GM12891 (cell line): ENCODE measurements around the gene PDGFC.

Experiments
- DNase-seq: peaks from one replicate; pipeline ENCODE4 v3.0.0; 2011; ENCODE audit warnings: low spot score; ENCODE audit not compliant: insufficient read length
- FAIRE-seq: peaks from 2 replicates; lab custom pipeline; 2011; peaks lifted over from hg19 to GRCh38; lab: Jason Lieb, UNC
- PAX5 ChIP-seq: IDR thresholded peaks from 2 replicates; pipeline ENCODE4 v1.6.1; 2011; ENCODE audit warnings: low read length, moderate library complexity, mild to moderate bottlenecking; ENCODE audit not compliant: insufficient read depth, severe bottlenecking
- POLR2A ChIP-seq: IDR thresholded peaks from 2 replicates; pipeline ENCODE4 v1.6.1; 2011; ENCODE audit warnings: low read depth, low read length, control low read depth
- POLR2AphosphoS5 ChIP-seq: IDR thresholded peaks from 2 replicates; pipeline ENCODE4 v1.6.1; 2011; ENCODE audit warnings: low read depth, low read length, control low read depth
- POU2F2 ChIP-seq: IDR thresholded peaks from 2 replicates; pipeline ENCODE4 v1.6.1; 2011; ENCODE audit warnings: low read depth, mild to moderate bottlenecking, control low read depth, low read length, moderate library complexity
- SPI1 ChIP-seq: IDR thresholded peaks from 2 replicates; pipeline ENCODE4 v1.6.1; 2011; ENCODE audit warnings: low read depth, low read length, control low read depth
- TAF1 ChIP-seq: IDR thresholded peaks from 2 replicates; pipeline ENCODE4 v1.6.1; 2011; ENCODE audit warnings: low read depth, low read length, control low read depth

The PDGFC gene

GRCh38 chr4:157004279-157005161, 32.9 kb upstream of the PDGFC start:
- no peak for TF ChIP-seq PAX5
- FAIRE-seq (no peak), DNase-seq (no peak)

- TF ChIP-seq SPI1 (no peak), POLR2A (no peak), POLR2AphosphoS5 (no peak), POU2F2 (no peak), PAX5 (no peak), TAF1 (no peak)
- DNase-seq (no peak), FAIRE-seq (no peak)
These were observed 27.5 kb upstream of the PDGFC start for GRCh38 chr4:156999175-156999517.

- TF ChIP-seq SPI1 (no peak), POLR2AphosphoS5 (no peak), POLR2A (no peak), PAX5 (no peak), POU2F2 (no peak), TAF1 (no peak)
- no peak for FAIRE-seq
- no peak for DNase-seq
These were observed 27.0 kb upstream of the PDGFC start for GRCh38 chr4:156998500-156999174.

GRCh38 chr4:156992943-156993342, 21.3 kb upstream of the PDGFC start:
- DNase-seq, result no peak
- no peak for TF ChIP-seq TAF1
- no peak for TF ChIP-seq POU2F2
- no peak for FAIRE-seq

- DNase-seq (no peak), FAIRE-seq (no peak)
- TF ChIP-seq POU2F2 (no peak), PAX5 (no peak), SPI1 (no peak), TAF1 (no peak), POLR2A (no peak), POLR2AphosphoS5 (no peak)
These were observed 19.6 kb upstream of the PDGFC start for GRCh38 chr4:156991161-156991560.

- FAIRE-seq (no peak), DNase-seq (no peak)
These were observed 11.8 kb upstream of the PDGFC start for GRCh38 chr4:156983366-156983765.

GRCh38 chr4:156981262-156981769, 9.7 kb upstream of the PDGFC start:
- TF ChIP-seq TAF1 (no peak), POLR2A (no peak), PAX5 (no peak), POU2F2 (no peak), POLR2AphosphoS5 (no peak), SPI1 (no peak)
- FAIRE-seq, result no peak
- no peak for DNase-seq

More at GRCh38 chr4:156983366-156983765, 11.8 kb upstream of the PDGFC start:
- no peak for TF ChIP-seq TAF1
- no peak for TF ChIP-seq POLR2A
- TF ChIP-seq POLR2AphosphoS5, result no peak
- TF ChIP-seq PAX5, result no peak
- TF ChIP-seq SPI1, result no peak
- no peak for TF ChIP-seq POU2F2

GRCh38 chr4:156977435-156978160, 6.0 kb upstream of the PDGFC start:
- no peak for FAIRE-seq
- DNase-seq, result no peak
- no peak for TF ChIP-seq POU2F2
- no peak for TF ChIP-seq POLR2AphosphoS5
- no peak for TF ChIP-seq POLR2A
- TF ChIP-seq PAX5, result no peak
- TF ChIP-seq SPI1, result no peak

- TF ChIP-seq PAX5 (no peak), POLR2A (no peak), POLR2AphosphoS5 (no peak), POU2F2 (no peak), TAF1 (no peak), SPI1 (no peak)
- no peak for FAIRE-seq
- no peak for DNase-seq
These were observed 4.5 kb upstream of the PDGFC start for GRCh38 chr4:156976147-156976546.
